Peyer's patch (tissue), 4 donors: Measurements from ENCODE around the gene ATP1A2. TPM values are rescaled to one million over a fixed set of nuclear protein-coding genes. Genes with fewer than 3 reads are reported as not detected.

Experiments
- DNase-seq, 3 donors: peaks; one replicate each; pipeline ENCODE4 v3.0.0-alpha.2; 2017 to 2019
- H3K27ac ChIP-seq, 4 donors: fragments of 200-600 bp; sonication (generic); one replicate each; pipeline ENCODE4 v1.5.1; 2016 to 2019
- H3K27me3 ChIP-seq, 2 donors: fragments of 200-600 bp; sonication (generic); one replicate each; pipeline ENCODE4 v1.5.1; 2019
- H3K36me3 ChIP-seq, 3 donors: fragments of 200-600 bp; sonication (generic); one replicate each; pipeline ENCODE4 v1.5.1; 2016 to 2019
- H3K4me1 ChIP-seq, 4 donors: fragments of 200-600 bp; sonication (generic); one replicate each; pipeline ENCODE4 v1.5.1; 2016 to 2019
- H3K4me3 ChIP-seq, 4 donors: fragments of 200-600 bp; sonication (generic); 1 replicate in 3 of 4; 2 replicates in 1 of 4; pipeline ENCODE4 v1.5.1; 2016 to 2019; ENCODE audit warnings: mild to moderate bottlenecking in 1 of 4
- H3K9me3 ChIP-seq, 4 donors: fragments of 200-600 bp; sonication (generic); one replicate each; pipeline ENCODE4 v1.5.1; 2016 to 2019; ENCODE audit warnings: mild to moderate bottlenecking in 1 of 4
- POLR2A ChIP-seq, 2 donors: fragments of 450-650 bp; IDR thresholded peaks; one replicate each; pipeline ENCODE4 v1.5.1; 2017; ENCODE audit warnings: antibody characterized with exemption in 2 of 2, mild to moderate bottlenecking in 2 of 2, moderate library complexity in 2 of 2
- total RNA-seq, 4 donors: library from RNA; depleted of rRNA; stranded (reverse); fragments of >200 nt; gene quantifications; one replicate each; pipeline ENCODE4 v1.1.0, GENCODE V29; 2016
- TF ChIP-seq, protein P1 (sequence below), 6 experiments: fragments of 450-650 bp in 4 of 6; fragments of 200-600 bp in 2 of 6; sonication (generic) in 1 of 6; IDR thresholded peaks; one replicate each; pipeline ENCODE4 v1.5.1; 2017 to 2019; ENCODE audit warnings: antibody characterized with exemption in 6 of 6, mild to moderate bottlenecking in 3 of 6, moderate library complexity in 1 of 6

Gene ATP1A2
- total RNA-seq, 4 donors from 2014 or later, result 2.3 to 7.4 (median 6.0) TPM

DNA sequence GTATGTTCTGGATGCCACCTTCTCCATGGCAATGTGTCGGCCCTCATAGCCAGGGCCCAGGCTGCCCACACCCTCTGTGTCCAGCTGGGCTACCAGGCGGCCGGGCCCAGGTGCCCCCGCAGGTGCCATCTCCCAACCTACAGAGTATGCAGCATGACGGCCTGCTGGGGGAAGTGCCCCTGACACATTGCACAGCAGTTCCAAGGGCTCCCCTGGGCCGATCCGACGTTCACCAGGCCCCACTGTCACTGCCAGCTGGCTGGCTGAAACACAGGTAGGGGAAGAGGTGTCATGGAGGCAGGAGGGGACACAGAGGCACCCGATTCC, 22.5 kb upstream of the ATP1A2 start:
- H3K27ac ChIP-seq, result no peak overlapping the region
- no peak for DNase-seq
- no peaks in the 10 kb centered on the region for H3K27me3 ChIP-seq
- no peaks in the 10 kb centered on the region for H3K9me3 ChIP-seq
- H3K36me3 ChIP-seq, result peaks cover 0 to 53% (median 0%) of the 10 kb centered on the region in 3 donors
- TF ChIP-seq POLR2A (IDR thresholded peaks at IDR 0.05), result no peak
- TF ChIP-seq, protein P1, sequence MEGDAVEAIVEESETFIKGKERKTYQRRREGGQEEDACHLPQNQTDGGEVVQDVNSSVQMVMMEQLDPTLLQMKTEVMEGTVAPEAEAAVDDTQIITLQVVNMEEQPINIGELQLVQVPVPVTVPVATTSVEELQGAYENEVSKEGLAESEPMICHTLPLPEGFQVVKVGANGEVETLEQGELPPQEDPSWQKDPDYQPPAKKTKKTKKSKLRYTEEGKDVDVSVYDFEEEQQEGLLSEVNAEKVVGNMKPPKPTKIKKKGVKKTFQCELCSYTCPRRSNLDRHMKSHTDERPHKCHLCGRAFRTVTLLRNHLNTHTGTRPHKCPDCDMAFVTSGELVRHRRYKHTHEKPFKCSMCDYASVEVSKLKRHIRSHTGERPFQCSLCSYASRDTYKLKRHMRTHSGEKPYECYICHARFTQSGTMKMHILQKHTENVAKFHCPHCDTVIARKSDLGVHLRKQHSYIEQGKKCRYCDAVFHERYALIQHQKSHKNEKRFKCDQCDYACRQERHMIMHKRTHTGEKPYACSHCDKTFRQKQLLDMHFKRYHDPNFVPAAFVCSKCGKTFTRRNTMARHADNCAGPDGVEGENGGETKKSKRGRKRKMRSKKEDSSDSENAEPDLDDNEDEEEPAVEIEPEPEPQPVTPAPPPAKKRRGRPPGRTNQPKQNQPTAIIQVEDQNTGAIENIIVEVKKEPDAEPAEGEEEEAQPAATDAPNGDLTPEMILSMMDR (IDR thresholded peaks at IDR 0.05), result no peak
- H3K4me1 ChIP-seq, result peaks cover 5 to 48% (median 18%) of the 10 kb centered on the region in 4 donors
- no peak overlapping the region for H3K4me3 ChIP-seq

DNA sequence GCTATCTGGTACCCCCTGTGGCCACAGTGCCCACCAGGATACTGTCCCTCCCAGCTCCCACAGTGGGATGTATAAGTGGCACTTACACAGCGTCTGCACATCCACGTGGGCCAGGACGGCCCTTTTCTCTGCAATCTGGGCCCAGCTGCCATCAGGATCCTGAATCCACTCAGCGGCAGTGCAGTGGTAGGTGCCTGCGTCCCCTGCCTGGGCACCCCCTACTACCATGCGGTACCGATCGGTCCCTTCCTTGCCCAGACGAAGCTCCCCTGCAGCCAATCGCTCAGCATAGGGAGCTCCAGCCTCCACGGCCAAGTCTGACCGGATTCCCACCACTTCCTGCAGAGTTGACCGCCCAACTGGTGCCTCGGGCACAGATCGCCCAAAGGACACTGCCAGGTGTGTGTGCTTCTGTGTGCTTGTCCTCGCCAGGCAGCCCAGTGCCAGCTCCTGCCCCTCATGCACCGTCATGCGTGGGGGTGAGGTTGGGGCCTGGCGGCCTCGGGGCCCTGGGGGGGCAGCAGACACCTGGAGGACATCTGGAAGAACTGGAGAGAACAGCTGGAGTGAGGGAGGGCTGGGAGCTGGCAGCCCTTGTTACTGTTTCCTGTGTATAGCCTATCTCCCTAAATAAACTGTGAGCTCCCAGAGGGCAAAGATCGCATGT, 21.8 kb upstream of the ATP1A2 start:
- no peak for TF ChIP-seq POLR2A (IDR thresholded peaks at IDR 0.05)
- H3K27ac ChIP-seq, result peak overlapping the region in 2 of 4 donors; percentile 48 to 71
- no peaks in the 10 kb centered on the region for H3K9me3 ChIP-seq
- H3K36me3 ChIP-seq, result peaks cover 0 to 53% (median 0%) of the 10 kb centered on the region in 3 donors
- no peak for DNase-seq
- H3K4me3 ChIP-seq, result no peak overlapping the region
- no peaks in the 10 kb centered on the region for H3K27me3 ChIP-seq
- H3K4me1 ChIP-seq, result peaks cover 5 to 48% (median 18%) of the 10 kb centered on the region in 4 donors

DNA sequence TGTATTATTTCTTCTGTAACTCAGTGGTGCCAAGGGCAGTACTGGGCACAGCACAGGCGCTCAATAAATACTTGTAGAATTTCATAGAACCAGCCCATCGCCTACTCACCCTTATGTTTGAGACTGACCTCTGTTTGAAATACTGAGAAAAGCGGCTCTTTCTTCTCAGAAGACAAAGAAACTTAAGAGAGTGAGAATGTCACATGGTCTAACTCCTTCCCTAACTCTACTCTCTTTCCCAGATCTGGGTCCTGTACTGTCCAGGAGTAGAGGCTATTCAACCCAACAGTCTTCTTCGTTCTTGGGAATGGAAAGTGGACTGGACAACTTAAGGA, 21.3 kb upstream of the ATP1A2 start:
- DNase-seq, result no peak
- no peak for TF ChIP-seq POLR2A (IDR thresholded peaks at IDR 0.05)
- TF ChIP-seq, protein P1 (IDR thresholded peaks at IDR 0.05), result no peak
- Histone ChIP-seq H3K36me3 (peaks cover 0 to 50% (median 0%) of the 10 kb centered on the region in 3 donors), H3K27ac (peak overlapping the region in 2 of 4 donors; percentile 48 to 71), H3K4me3 (no peak overlapping the region), H3K27me3 (no peaks in the 10 kb centered on the region), H3K9me3 (no peaks in the 10 kb centered on the region), H3K4me1 (peaks cover 5 to 50% (median 18%) of the 10 kb centered on the region in 4 donors)

DNA sequence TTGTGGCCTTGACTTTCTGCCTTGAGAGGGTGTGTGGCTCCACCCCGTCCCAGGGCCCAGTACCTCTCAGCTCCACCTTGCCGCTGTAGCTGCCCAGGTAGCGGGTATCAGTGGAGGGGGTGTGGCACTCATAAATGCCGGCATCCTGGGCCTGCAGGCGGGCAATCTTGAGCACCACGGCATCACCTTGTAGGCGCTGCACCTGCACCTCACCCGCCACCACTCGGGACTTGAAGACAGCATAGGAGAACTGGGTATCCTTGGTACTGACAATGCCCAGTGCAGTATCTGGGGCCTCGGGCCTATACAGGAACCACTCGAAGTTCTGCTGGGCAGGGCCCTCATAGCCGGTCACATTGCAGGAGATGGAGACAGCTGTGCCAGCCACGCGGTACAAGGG, 20.8 kb upstream of the ATP1A2 start:
- peak overlapping the region in 2 of 4 donors; percentile 48 to 71 for H3K27ac ChIP-seq
- no peak for DNase-seq
- H3K9me3 ChIP-seq, result no peaks in the 10 kb centered on the region
- no peaks in the 10 kb centered on the region for H3K27me3 ChIP-seq
- peaks cover 0 to 45% (median 0%) of the 10 kb centered on the region in 3 donors for H3K36me3 ChIP-seq
- H3K4me3 ChIP-seq, result no peak overlapping the region
- H3K4me1 ChIP-seq, result peaks cover 5 to 54% (median 18%) of the 10 kb centered on the region in 4 donors
- no peak for TF ChIP-seq POLR2A (IDR thresholded peaks at IDR 0.05)
- TF ChIP-seq, protein P1 (IDR thresholded peaks at IDR 0.05), result no peak

DNA sequence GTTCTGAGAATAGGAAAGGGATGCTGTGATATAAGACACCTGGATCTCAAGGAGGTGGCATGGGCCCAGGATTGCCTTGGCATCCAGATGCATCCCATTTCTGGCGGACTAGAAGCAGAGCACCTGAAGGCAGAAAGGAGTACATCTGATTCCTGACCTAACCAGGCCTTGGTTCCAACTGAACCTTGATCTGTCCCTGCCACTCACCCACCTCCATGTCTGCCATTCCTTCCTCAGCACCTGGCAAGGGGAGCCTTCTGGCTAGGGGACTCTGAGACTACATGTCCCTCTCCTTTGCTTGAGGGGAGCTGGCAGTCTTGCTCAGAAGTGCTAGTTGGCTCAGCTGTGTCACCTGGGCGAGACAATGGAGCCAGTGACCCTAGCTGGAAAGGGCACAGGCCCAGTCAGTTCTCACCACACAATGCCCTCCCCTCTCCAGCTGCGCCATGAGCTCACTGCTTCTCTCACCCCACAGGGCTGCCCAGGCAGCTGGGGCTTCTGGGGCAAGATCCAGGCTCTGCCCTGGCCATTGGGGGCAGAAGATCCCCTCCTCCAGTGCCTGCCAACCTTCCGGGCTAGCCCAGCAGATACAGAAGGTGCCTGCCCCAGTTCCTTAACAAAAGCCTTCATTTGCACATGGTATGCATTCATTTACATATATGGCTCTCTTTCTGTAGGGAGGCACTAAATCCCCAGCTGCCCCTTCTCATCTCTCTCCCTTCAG, 20.0 kb upstream of the ATP1A2 start:
- DNase-seq, result no peak
- H3K27me3 ChIP-seq, result no peaks in the 10 kb centered on the region
- peaks cover 0 to 40% (median 0%) of the 10 kb centered on the region in 3 donors for H3K36me3 ChIP-seq
- H3K4me3 ChIP-seq, result no peak overlapping the region
- peak overlapping the region in 1 of 4 donors; percentile 21 for H3K27ac ChIP-seq
- no peak for TF ChIP-seq POLR2A (IDR thresholded peaks at IDR 0.05)
- TF ChIP-seq, protein P1 (IDR thresholded peaks at IDR 0.05), result no peak
- peaks cover 5 to 54% (median 18%) of the 10 kb centered on the region in 4 donors for H3K4me1 ChIP-seq
- H3K9me3 ChIP-seq, result no peaks in the 10 kb centered on the region
